K562 (cell line): ENCODE measurements around the gene TRIM33. TPM values are rescaled to one million over a fixed set of nuclear protein-coding genes. Genes with fewer than 3 reads are reported as not detected.
A peak's percentile ranks its signal among the peaks of the same experiment; 100 is the strongest.

Experiments used
- CCAR2 ChIP-seq: fragments of 200-400 bp; formaldehyde crosslinking; IDR thresholded peaks from 2 replicates; pipeline ENCODE4 v1.6.1; 2017; ENCODE audit warnings: mild to moderate bottlenecking, low read depth, low read length
- CEBPZ ChIP-seq: fragments of 150-350 bp; IDR thresholded peaks from 2 replicates; pipeline ENCODE4 v1.6.1; 2014; ENCODE audit warnings: low read depth, mild to moderate bottlenecking, low read length, borderline replicate concordance
- CHD2 ChIP-seq: IDR thresholded peaks from 2 replicates; pipeline ENCODE4 v1.6.1; 2011; ENCODE audit warnings: low read depth, low read length
- HES1 ChIP-seq: fragments of 450-650 bp; IDR thresholded peaks from 2 replicates; pipeline ENCODE4 v1.6.1; 2016; ENCODE audit warnings: low read depth, mild to moderate bottlenecking, moderate library complexity
- IRF1 ChIP-seq: sonication (generic); formaldehyde crosslinking; IDR thresholded peaks from 2 replicates; pipeline ENCODE4 v1.8.0; 2022; ENCODE audit warnings: missing genetic modification reagents, mild to moderate bottlenecking, borderline replicate concordance
- MECOM ChIP-seq: fragments of 250-450 bp; sonication (Bioruptor Pico); IDR thresholded peaks from 2 replicates; pipeline ENCODE4 v1.8.0; 2022; ENCODE audit warnings: inconsistent platforms
- MED1 ChIP-seq: sonication (generic); formaldehyde crosslinking; IDR thresholded peaks from 2 replicates; pipeline ENCODE4 v1.8.1; 2023; ENCODE audit warnings: missing genetic modification reagents, borderline replicate concordance
- MLX ChIP-seq, 2 experiments: fragments of 450-650 bp in 1 of 2; sonication (generic) in 1 of 2; formaldehyde crosslinking; conservative IDR thresholded peaks; 2 replicates each; pipeline versions ENCODE4 v1.4.0 to v1.8.1; 2020 to 2022; ENCODE audit warnings: mild to moderate bottlenecking in 1 of 2, missing genetic modification reagents in 1 of 2
- MTA1 ChIP-seq: fragments of 450-650 bp; IDR thresholded peaks from 2 replicates; pipeline ENCODE4 v1.6.1; 2017; ENCODE audit warnings: borderline replicate concordance
- NFIX ChIP-seq: fragments of 250-450 bp; sonication (Bioruptor Pico); IDR thresholded peaks from 2 replicates; pipeline ENCODE4 v1.4.0; 2020; ENCODE audit warnings: low read depth, mild to moderate bottlenecking, moderate library complexity
- NFRKB ChIP-seq: fragments of 450-650 bp; IDR thresholded peaks from 2 replicates; pipeline ENCODE4 v1.6.1; 2016; ENCODE audit warnings: low read depth
- RBM14 ChIP-seq: fragments of 200-400 bp; formaldehyde crosslinking; IDR thresholded peaks from 2 replicates; pipeline ENCODE4 v1.6.1; 2018; ENCODE audit warnings: low read depth, mild to moderate bottlenecking, low read length, moderate library complexity, borderline replicate concordance; ENCODE audit not compliant: insufficient read depth
- RHOXF2B ChIP-seq: fragments of 250-450 bp; sonication (Bioruptor Pico); conservative IDR thresholded peaks from 2 replicates; pipeline ENCODE4 v1.5.1; 2021
- STAT6 ChIP-seq: sonication (generic); formaldehyde crosslinking; IDR thresholded peaks from 2 replicates; pipeline ENCODE4 v1.8.1; 2023; ENCODE audit warnings: mild to moderate bottlenecking, missing genetic modification reagents
- XRCC3 ChIP-seq: fragments of 450-650 bp; IDR thresholded peaks from 2 replicates; pipeline ENCODE4 v1.6.1; 2017; ENCODE audit warnings: mild to moderate bottlenecking, moderate library complexity
- ZBTB34 ChIP-seq: fragments of 250-450 bp; sonication (Bioruptor Pico); IDR thresholded peaks from 2 replicates; pipeline ENCODE4 v1.8.0; 2021; ENCODE audit warnings: mild to moderate bottlenecking, moderate library complexity
- ZNF511 ChIP-seq: sonication (generic); formaldehyde crosslinking; IDR thresholded peaks from 2 replicates; pipeline ENCODE4 v1.8.0; 2022; ENCODE audit warnings: mild to moderate bottlenecking, missing genetic modification reagents
- polyA plus RNA-seq, 8 experiments: library from polyadenylated mRNA; depleted of rRNA in 4 of 8; stranded (reverse) in 5 of 8; unstranded in 3 of 8; fragments of >200 nt; fragmentation: Nextera tagmentation in 2 of 8; fragmentation: Illumina TruSeq in 1 of 8; extraction: Ambion mirVana in 2 of 8; extraction: Trizol in 1 of 8; gene quantifications; 2 replicates each; pipeline versions ENCODE4 v1.2.1 to v1.2.3, GENCODE V29; 2011 to 2014; ENCODE audit warnings: inconsistent platforms in 1 of 8, missing spikeins in 1 of 8
- total RNA-seq, 7 experiments: library from RNA; depleted of rRNA in 6 of 7; stranded (reverse); fragments of >200 nt in 6 of 7; fragmentation: Illumina TruSeq in 2 of 7; extraction: Trizol in 2 of 7; gene quantifications; 2 replicates each; pipeline versions ENCODE4 v1.2.1 to v1.2.3, GENCODE V29; 2011 to 2021; ENCODE audit warnings: low replicate concordance in 1 of 7

The TRIM33 gene
- total and polyA plus RNA-seq, 9 of the 15 experiments (the other 6 are each of a cell fraction or from before 2014, with no cell fraction given): 9.3 to 58.4 (median 40.2) TPM

GRCh38 chr1:114346480-114347029 lies 164.4 kb downstream of the TRIM33 start (continued):
- TF ChIP-seq CEBPZ (no peak), MLX (CRISPR knock-in tag; conservative IDR thresholded peaks at IDR 0.05) (no peak), ZNF511 (CRISPR knock-in tag) (no peak), ZBTB34 (no peak), MTA1 (no peak), RHOXF2B (CRISPR knock-in tag) (no peak), NFRKB (no peak), HES1 (no peak), CCAR2 (no peak), NFIX (CRISPR knock-in tag) (no peak), MED1 (CRISPR knock-in tag) (no peak), STAT6 (CRISPR knock-in tag) (0 out of 2 replicates have a peak, but pooled peaks have one; percentile 90), CHD2 (peak; percentile 35; the same call in 1 of the 2 replicates), RBM14 (0 out of 2 replicates have a peak, but pooled peaks have one; percentile 71), XRCC3 (no peak), MECOM (CRISPR knock-in tag) (no peak), IRF1 (CRISPR knock-in tag) (no peak)
